NT2/D1 (cell line): ENCODE measurements around the gene MCRIP2.

ENCODE experiments used
- SUZ12 ChIP-seq: IDR thresholded peaks from 2 replicates; pipeline ENCODE4 v1.6.1; 2011; ENCODE audit not compliant: insufficient read length, insufficient read depth; ENCODE audit errors: extremely low read depth
- YY1 ChIP-seq: IDR thresholded peaks from 2 replicates; pipeline ENCODE4 v1.6.1; 2011; ENCODE audit not compliant: insufficient read length, insufficient read depth
- ZNF274 ChIP-seq: IDR thresholded peaks from 2 replicates; pipeline ENCODE4 v1.6.1; 2011; ENCODE audit warnings: mild to moderate bottlenecking, low read depth, low read length

DNA sequence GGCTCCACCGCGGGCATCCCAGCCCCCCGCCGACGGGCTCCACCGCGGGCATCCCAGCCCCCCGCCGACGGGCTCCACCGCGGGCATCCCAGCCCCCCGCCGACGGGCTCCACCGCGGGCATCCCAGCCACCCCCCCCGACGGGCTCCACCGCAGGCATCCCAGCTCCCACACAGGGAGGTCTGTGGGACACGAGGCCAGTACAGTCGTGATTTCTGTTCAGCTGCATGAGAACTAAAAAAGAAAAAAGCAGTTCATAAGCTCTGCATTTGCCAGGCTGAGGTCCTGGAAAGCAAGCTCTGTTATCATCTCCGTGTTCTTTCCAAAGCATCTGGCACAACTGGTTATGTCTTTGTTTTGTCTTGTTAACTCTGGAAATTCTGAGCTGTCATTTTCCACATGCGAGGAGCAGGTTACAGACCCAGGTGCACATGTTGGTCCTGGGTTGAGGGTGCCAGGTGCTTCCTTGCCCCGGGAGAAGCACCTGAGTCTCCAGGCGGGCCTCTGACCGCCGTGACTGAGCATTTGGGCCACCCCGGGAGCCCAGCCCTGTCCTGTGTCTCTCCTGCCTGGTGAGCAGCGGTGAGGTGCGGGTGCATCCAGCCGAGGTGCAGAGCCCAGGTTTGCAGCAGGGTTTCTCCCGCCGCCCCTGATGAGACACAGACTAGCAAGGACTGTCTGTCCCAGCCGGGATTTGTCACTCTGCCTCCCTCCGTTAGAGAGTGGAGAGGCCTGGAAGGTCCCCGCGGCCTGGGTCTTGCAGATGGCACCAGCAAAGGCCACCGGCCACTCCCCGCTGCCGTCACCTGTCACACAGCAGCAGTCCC is 20.7 kb upstream of the MCRIP2 start:
- TF ChIP-seq SUZ12: no peak
- no peak for TF ChIP-seq YY1
- TF ChIP-seq ZNF274: no peak
